IPS DF 19.7 (cell line): Measurements from ENCODE around the gene DACH1.
"Not testable (repeated sequence)": the region's sequence is repeated elsewhere in the genome, so short reads cannot be mapped to it uniquely, and the experiment has no call there.

ENCODE experiments used
- DNase-seq: peaks from one replicate; pipeline ENCODE4 v3.0.0-alpha.2; 2013; ENCODE audit warnings: low read depth, low spot score

The DACH1 gene

DNA sequence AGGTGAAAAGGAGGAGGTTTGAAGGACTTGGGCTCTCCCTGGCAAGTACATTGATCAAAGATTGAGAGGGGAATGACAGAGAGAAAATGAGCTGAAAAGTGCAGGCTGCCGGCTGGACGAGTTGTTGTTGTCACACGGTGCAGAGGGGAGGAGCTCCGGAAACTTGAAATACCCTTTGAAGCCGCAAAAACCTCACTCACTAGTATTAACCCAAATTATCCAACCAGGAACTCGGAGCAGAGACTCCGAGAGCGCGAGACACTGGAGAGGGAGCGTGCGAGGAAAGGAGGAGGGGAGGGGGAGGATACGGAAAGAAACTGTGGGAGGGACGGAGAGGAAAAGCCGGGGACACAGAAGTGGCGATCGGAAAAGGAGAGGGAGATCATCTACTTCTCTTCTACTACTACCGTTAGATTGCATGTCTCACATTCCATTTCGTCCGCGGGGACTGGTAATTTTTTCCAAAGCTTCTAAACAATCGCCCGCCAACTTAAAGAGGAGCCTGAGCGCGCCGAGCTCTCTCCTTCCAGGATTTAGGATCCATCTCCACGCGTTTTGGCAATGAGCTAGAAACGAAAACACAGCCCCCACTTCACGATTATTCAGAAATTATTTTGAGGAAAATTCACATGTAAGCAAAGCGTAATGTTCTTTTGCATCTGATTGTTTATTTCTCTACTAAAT, at the start of gene DACH1:
Gene DACH1, minus strand, starts transcription at position 74 of the 684 bp plus-strand sequence.
- DNase-seq: no peak

DNA sequence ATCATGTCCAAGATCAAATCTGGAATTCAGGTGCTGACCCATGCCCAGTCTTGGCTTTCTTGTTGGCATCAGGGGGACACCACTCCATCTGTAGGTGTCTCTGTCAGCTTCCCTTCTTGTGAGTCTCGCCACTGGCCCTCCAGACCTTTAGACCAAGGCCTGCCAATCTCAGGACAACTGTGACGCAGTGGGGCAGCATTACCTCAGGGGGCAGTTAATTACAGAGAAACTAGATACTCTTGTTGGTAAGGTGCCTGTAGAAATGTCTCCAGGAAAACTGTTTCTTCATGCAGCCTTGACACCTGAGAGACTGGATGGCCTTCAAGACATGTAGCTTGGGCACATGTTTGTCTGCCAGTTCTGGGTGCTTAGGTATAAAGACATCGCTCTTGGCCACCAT, 46.7 kb upstream of the DACH1 start:
- DNase-seq: no peak

DNA sequence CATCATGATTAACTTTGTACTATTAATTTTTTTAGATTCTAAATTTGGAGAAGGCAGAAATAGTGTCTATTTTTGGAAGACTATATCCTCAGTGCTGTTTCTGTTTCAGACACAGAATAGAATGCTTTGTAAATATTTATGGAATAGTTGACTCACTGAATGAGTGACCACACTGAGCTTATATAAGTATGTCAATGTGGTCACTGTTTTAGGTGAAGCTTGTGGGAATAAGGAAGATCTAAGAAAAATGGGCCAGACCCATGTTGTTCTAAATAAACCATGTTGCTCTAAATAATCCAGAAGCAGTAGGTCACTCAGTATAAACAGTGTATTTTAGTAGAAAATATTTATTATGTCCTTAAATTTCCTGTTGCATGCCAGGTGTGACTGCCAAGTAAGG, 45.5 kb upstream of the DACH1 start:
- DNase-seq: no peak

DNA sequence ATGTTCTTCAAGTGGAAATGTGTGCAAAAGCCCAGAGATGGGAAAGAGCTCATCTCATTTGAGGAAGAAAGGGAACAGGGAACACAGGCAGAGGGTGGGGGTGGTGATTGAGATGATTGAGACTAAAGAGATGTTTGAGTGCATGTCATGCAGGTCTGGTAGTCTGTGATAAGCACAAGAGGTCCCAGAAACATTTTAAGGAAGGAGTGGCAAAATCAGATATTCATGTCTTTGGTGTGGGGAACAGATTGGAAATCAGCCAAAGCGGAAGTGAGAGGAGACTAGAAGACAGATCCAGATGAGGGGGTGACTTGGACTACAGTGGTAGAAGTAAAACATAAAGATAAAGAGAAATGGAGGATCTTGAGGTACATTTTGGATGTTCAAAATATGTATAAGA, 39.4 kb upstream of the DACH1 start:
- DNase-seq: no peak

DNA sequence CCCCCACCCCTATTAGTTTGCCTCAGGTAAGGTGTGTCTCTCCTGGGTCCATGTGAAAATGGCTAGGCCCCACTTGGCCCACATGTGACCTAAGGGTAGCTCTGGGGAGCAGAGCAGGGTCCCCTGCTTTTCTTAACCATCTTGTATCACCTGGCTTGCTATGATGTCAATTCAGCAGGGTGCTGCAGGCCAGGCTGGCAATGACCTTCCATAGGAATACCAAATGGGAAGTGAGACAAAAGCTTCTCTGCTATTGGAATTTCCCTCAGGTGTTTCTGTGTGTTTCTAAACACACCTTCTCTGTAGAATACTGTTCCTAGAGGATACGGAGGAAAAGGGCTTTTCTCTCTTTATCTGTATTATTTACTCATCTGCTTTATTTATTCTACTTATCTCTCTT, 35.7 kb upstream of the DACH1 start:
- DNase-seq: no peak

DNA sequence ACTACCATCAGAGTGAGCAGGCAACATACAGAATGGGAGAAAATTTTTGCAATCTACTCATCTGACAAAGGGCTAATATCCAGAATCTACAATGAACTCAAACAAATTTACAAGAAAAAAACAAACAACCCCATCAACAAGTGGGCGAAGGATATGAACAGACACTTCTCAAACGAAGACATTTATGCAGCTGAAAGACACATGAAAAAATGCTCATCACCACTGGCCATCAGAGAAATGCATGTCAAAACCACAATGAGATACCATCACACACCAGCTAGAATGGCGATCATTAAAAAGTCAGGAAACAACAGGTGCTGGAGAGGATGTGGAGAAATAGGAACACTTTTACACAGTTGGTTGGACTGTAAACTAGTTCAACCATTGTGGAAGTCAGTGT, 26.5 kb upstream of the DACH1 start:
- not testable (repeated sequence) for DNase-seq

DNA sequence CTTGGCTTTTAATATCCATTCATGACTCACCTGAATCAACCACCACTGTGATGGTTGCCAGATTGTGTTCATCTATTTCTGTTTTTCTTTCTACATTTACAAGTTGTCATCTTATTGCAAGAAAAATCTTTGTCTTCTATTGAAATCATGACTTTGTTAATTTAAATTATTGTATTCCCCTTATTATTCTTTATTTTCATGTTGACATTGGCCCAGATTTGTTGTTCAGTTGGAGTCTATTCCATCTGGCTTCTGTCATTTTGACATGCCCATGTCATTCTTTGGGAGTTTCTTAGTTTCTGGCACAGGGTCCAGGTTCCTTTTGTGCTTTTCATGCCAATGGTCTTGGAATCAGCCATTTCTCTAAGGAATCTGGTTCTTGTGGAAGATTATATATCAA, 19.9 kb upstream of the DACH1 start:
- no peak for DNase-seq

DNA sequence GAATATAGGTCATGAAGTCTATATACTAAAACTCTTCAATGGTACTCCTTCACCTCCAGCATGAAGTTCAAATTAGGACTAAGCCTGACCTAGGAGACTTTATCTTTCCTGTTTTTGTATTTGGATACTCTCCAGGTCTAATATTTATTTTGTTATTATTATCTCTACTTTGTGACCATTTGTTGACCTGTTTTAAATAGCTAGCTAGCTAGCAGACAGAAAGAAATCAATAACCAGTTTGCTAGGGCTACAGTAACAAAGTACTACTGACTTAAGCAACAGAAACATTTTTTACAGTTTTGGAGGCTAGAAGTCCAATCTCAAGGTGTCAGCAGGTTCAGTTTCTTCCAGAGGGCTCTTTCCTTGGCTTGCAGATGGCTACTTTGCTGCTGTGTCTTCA, 15.1 kb upstream of the DACH1 start:
- no peak for DNase-seq

DNA sequence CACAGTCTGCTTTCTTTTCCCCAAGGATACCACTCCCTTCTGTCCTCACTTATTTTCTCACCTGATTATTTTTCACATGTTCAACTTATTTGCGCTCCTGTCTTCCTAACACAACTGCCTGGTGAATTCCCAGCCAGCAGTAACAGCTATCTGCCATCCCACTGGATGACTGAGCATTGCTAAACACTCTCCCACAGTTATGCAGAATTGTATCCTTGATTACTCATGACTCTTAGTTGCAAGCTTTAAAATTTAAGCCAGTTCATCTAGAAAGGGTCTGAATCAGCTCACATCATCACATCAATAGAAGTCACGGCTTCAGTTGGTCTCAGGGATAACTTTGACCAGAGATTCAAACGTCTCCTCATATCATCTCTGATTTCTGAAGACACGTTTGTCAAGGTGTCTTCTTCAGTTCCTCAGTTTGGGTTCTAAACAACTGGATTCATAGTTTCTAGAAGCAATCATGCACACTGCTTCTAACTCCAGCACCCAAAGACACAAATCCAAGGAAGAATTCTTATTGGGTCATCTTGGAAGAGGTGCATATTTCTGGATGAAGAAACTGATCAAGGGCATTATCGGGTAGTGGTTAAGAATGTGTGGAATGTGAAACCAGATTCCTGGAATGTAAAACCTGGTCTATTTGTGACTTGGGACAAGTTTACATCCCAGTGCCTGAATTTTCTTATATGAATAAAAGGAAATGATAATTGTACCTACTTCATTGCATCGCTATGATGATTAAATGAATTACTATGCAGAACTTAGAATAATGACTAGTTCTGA, 13.9 kb upstream of the DACH1 start:
- DNase-seq: no peak

DNA sequence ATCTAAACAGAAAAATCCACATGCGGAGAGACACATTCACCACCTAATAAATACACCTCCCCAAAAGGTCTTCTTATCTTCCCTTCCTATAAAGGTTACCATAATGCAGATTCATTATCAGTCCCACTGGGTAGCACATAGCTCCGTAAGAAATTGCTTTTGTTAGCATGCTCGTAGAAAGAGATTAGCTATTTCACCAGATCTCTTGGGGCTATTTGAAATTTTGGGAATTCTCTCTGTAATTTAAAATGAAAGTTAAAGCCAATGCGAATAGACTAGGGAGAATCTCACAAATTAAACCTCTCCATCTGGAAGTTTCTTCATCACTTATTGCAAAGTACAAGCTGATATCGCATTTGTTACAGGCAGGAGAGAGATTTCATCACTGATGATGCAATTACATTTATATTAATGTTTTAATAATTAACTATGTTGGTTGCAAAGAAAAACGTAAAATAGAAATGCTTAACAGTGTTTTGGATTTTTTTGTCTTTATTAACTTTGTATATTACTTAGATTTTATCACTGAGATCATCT, 12.9 kb upstream of the DACH1 start:
- DNase-seq: no peak

DNA sequence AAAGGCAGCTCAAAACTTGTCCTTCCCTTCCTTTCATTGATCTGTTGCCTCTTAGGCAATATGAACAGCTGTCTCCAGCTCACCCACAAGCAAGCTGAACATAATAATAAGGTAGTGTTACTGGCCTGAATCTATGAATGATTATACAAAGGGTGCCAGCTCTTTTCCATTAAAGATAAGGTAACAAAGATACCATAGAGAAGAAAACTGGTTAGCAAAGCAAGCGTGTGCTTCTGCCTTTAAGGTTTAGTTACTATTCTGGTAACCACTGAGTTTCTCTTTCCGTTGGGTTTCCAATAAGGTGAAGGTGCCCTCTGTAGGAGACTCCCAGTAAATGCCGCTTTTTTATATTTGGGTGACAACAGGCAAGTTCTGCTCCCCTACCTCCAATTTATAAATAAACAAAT, 12.1 kb upstream of the DACH1 start:
- no peak for DNase-seq

DNA sequence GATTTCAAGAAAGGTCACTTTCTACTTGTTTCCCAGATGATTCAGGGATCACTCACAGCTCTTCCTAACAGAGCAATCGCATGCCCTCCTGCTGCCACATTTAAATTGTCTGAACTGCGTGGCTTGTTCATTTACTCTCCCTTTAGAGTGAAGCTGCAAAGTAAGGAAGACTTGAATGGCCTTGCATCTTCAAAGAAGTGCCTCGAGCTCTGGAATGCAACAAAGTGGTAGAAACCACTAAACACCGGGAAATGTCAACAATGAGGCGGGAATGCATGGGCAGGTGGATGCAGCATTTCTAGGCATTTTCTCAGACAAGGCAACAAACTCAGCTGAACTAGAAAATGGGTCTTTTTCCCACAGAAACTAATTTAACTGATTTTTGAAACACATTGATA, 10.3 kb upstream of the DACH1 start:
- no peak for DNase-seq

DNA sequence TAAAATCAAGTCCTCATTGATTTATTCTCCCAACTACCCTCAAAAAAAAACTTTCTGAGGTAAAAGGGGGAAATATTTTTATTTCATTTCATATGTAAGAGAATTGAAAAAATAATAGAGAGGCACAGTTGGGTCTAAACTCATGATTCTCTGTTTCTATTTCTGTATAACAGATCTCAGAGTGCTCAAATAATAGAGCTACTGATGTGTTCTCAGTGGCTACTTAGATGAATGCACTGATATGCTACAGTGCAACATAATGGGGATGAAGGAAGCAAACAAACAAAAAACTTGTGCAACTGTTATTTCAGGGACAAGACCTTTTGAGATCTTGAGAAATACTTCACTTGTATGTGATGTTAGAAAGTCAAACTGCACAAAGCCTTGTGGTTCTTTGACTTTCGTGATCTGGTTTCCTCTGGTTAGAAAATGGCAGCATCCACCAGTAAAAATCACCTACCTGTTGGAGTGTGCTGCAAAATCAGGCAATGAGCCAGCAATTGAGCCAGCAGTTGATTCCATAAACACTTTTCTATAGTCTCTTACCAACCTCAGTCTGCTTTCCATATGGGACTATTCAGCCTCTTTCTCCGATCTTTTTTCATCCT, 9.7 kb upstream of the DACH1 start:
- DNase-seq: no peak

DNA sequence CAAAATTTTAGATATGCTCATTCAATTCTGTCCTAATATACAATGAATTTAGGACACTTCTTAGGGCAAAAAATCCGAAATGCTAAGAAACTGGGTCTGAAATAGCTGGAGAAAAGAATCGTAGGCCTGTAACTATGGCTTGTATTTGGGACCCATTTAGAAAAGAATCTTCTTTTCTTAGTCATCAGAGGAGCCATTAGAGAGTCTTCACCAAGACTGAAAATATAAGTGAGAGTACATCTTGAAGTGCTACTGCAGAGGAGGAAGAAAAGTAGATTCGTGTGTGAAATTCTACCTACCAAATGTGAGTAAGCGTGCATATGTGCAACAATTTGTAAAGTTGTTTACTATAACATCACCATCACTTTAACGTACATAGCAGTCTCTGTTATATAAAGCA, 8.8 kb upstream of the DACH1 start:
- no peak for DNase-seq

DNA sequence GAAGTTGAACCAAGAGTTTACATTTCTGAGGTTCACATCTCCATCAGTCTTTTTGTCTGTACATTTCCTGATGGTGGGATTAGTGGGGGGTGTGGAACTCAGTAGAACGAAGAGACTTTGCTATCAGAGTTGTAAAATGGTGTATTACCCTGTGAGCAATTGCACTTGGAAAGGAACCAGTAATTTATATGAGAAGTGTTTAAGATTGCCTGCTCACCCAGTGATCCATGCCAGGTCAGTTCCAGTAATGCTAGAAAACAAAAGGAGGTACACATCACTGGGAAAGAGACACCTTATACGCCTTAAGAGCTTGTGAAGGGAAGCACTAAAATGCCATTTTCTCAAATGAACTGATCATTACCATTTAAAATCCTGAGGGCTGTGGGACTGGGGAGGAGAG, 7.5 kb upstream of the DACH1 start:
- no peak for DNase-seq

DNA sequence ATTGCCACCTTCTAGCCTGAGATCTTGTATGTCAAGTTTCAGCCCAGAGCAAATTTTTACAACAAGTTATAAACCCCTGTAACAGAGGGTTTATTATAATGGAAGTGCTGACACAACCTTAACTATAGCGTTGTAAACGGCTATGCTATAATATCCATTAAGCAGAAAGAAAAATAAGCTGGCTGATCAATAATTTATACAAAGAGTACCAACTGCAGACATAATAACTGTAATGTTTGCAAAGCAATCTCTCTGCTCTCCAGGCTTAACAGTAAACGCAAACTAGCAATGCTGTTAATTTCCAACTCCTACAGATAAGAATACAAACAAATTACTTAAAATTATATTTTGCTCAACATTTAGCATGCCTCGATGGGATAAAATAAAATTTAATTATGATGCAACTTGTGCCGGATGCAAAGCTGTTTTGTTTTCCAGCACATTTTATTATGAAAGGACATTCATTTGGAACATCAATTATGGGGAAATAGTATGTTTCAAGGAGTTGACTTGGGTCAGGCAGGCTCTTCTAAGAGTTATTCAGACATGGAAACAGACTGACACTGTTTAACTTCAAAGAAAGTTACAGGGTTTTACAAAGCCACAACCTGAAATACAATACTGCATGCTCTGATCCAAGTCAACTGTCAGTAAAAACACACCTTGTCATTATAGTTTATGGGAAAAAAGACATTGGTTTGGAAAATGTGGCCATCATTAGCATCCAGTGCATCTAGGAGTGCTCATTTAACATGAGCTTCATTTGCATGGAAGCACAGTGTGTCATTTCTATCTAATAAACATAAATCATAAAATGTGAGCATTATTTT, 6.6 kb upstream of the DACH1 start:
- DNase-seq: no peak

DNA sequence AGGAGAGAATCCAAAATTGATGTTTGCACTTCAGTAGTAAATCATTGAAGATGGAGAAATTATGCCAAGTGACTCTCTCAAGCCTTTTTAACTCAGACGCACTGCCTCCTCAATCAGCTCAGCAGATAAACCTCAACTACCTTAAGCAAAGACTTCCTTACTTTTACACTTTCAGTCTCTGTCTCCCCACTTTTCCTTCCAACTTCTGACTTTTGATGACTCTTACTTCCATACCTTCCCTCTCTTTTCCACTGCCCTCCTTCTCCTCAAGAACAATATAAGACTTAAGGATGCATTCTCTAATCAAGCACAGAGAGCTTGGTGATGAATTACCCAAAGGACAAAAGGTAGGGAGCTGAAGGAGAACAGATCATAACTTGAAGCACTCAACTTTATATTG, 4.8 kb upstream of the DACH1 start:
- no peak for DNase-seq

DNA sequence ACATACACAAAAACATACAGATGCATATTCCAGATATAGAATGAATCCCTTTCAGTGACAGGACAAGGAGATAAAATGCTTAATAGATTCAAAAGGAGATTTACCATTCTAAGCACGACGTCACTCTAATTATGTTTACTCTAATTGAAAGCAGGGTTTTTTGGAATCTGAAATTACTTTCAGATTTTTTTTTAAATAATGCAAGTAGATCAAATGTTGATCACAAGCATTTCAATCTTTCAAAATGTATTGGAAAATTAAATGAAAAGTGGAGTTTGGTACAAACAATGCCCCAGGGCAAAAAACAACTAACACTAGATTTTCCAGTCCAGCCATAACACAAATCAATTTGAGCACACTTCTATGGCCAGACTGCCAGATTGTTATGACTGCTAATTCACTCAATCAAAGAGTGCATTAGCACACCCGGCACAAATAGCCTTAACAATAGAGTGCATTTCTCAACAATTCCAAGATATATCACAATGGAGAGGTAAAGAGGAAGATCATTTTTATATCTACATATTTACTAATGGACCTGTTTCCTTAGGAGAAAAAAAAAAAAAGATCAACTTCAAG, 4.3 kb upstream of the DACH1 start:
- no peak for DNase-seq

DNA sequence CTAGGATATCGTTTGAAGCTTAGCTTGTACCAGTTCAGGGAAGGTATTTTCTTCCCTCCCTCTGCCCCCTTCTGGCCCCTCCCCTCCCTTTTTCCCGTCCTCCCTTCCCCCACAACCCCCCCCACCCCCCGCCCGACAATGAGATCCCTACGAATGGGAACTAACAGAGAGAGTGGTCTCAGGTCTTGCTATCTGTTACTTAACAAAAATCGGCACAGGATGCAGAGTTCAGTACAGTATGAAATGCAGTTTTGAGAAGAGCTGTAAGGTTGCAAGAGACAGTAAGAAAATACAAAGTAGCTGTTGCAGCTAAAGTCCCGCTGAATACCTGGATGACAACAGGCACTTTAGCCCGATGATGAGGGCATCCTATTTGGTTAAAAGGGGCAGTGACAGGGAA, 3.1 kb upstream of the DACH1 start:
- DNase-seq: no peak

DNA sequence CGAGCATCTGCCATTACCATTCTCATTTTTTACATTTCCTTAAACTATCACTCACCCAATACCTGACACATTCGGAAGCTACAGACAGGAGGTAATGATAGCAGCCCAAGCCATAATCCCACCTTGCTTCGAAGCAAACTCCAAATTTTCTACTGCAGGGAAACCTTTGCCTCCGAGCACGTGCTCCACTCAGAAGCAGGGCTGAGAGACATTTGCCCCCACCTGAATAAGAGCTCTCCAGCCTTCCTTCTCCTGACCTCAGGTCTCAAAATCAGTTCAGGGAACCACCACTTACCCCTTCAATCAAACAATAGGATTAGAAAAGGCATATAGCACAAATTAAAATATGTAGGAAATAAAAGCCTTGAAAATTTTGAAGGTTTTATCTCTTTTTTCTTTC, 2.3 kb upstream of the DACH1 start:
- DNase-seq: no peak

DNA sequence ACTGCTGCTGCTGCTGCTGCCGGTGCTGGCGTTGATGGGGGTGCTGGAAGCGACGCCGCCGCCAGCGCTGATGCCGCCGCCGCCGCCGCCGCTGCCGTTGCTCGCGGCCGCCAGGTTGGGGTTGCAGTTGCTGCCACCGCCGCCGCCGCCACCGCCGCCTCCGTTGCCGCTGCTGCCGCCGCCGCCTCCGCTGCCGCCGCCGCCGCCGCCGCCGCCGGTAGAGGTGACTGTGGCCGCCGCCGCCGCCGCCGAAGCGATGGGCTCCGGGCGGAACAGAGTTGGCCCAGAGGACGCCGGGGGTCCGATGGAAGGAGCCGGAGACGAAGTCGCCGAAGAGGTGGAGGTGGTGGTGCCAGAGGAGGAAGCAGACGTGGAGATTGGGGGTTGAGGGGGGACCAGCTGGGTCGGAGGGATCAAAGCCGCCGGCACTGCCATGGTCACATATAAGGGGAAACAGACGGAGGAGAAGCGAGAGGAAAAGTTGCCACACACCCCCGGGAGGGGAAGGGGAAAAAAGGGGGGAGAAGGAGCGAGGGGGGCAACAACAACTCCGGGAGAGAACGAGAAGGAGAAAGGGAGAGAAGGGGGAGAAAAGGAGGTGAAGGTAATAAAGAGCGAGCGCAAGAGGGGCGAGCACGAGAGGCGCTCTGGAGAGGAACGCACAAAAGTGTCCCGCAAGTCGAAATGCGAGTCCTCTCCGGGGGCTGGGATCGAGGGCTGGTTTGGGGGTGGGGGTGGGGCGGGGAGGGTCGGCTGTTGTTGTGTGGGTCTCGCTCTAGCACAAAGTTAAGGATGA, 471 bp downstream of the DACH1 start:
- no peak for DNase-seq
